Muscle of back (tissue), 11 donors: ENCODE data around the gene ATN1. TPM values are rescaled to one million over a fixed set of nuclear protein-coding genes. Genes with fewer than 3 reads are reported as not detected.

ENCODE experiments used
- DNase-seq, 3 donors: peaks; one replicate each; pipeline versions ENCODE4 v3.0.0 to v3.0.0-alpha.2; 2013
- polyA plus RNA-seq, 10 donors: library from polyadenylated mRNA; unstranded; fragments of 120-200 nt; gene quantifications; one replicate each; pipeline ENCODE4 v1.2.1, GENCODE V29; 2013; ENCODE audit not compliant: insufficient read length in 10 of 10

The ATN1 gene
- polyA plus RNA-seq, 10 donors, result 58.2 to 79.9 (median 68.1) TPM

DNA sequence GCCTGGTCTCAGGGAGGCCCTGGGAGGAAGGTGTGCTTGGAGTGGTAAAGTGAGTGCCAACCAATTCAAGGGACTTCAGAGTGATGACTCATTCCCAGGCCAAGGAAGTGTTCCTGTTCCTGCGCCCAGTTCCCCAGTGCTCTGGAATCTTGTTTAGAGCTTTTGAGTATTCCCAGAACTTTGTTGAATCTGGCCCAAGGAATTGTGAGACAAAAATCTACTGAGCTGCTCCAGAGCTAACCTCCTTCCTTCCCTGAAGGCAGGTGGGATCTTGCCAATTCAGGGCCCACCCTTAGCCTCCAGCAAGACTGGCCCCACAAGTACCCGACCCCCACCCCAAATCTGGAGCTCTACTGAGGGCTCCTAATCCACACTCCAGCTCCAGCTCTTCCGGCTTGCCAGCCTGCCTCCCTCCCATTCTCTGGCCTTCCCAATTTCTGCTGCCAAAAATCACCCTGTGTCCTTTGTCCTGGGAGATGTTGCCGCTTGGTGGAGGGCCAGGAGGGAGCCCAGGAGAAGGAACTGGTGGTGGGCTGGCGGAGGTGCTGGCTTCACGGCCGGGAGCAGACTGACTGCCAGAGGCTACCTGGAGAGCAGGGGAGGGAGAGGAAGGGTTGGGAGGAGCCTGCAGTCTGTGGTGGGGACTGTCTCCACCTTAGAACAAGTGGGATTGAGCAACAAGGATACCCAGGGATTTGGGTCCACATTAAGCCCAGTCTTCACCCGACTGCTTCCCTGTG is 2.0 kb upstream of the ATN1 start:
- peak; percentile 79 to 94 (median 81) for DNase-seq

DNA sequence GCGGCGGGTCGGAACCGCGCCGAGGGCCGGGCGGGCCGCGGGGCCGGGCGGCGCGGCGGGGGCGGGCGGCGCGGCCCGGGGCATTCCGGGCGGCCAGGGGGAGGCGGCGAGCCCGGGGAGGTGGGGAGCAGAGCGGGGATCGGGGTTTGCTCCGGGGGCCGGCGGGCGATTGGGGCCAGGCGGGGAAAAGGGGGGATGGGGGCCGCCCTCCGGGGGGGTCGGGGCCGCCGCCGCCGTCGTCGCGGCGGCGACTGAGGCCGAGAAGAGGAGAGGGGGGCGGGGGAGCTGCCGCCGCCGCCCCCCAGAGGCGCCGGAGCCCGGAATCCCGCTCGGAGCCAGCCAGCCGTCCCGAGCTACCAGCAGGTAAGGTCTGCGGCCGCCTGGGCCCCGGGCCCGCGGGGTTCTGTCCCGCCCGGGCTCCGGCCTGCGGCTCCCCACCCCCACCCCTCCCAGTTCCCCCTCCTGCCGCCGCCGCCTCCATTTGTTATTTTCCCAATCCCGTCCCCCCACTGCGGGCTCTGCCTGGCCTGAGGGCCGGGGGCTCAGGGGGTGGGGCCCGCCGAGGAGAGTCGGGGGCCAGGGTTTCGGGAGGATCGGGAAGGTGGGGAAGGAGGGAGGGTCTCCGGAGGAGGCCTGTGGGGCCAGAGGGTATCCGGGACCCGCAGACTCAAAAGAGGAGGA is 403 bp downstream of the ATN1 start:
- DNase-seq, result peak in 1 of 3 donors; percentile 62

DNA sequence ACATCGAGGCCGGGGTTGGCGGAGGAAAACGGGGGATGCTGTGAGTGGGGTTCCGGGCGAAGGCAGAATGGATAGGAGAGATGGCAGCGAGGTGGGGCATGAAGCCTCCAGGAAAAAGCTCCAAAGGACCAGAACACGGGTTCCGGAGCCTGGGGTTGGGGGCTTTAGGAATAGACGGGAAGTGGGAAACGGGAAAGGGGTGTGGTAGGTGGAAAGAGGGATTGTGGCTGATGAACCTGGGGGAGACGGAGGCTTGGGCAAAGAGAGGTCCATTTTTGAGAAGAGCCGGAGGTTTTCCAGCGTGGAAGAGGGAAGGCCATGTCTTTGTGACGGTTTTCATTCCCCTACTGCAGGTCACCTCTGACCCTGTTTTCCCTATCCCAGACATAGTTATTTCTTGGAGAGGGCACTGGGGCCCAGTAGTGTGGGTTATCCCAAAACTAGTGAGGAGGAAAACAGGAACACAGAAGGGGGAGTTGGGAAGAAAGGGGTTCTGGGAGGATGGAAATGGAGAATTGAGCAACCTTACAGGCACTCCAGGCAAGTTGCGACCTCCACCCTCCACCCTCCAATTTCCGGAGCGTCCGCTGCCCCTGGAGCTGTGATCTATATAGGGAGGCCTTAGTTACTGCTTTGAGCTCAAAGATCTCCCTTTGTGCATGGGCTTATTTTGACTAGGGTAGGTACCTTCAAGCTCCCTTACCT is 1.1 kb downstream of the ATN1 start:
- peak in 1 of 3 donors; percentile 47 for DNase-seq

DNA sequence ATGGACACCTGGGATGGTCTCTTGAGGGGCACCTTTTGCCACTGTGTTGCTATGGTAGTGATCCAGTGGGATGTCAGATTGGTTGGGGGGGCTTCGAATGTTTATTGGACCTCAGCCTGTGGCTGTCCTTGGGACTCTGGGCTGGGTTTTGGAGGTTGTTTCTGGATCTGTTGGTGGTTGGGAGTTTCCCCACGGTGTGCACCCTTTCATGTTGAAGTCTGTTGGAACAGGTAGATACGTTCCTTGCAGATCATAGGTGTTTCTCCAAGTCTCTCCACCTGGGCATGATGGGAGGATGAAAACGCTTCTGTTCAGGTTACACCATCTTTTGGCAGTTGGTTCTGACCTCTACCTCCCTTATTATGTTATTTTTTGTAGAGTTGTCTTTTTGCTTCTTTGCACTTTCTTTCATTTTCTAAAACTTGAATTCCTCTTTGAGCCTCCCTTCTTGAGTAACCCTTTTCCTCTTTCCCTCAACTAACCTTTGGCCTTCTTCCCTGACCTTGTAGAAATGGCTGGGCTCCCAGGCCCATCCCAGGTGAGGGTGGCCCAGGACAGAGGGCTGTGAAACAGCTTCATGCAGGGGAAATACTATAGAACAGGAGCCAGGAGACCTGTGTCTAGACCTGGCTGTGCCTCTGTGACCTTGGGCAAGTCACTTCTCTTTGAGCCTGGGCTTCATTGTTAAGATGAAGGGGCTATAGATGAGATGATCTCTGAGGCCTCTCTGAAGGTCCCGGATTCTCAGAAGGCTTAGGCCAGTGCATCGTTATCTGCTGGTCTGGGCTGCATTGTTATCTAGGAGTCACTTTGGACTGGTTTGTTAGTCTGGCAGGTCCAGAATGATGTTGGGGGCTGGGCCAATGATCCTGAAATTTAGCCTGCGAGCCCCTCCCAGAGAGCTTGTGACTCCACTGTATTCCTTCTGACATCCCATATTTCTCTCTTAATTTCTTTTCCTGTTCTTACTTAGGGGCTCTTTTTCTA is 2.0 kb downstream of the ATN1 start:
- DNase-seq, result peak in 1 of 3 donors; percentile 14

DNA sequence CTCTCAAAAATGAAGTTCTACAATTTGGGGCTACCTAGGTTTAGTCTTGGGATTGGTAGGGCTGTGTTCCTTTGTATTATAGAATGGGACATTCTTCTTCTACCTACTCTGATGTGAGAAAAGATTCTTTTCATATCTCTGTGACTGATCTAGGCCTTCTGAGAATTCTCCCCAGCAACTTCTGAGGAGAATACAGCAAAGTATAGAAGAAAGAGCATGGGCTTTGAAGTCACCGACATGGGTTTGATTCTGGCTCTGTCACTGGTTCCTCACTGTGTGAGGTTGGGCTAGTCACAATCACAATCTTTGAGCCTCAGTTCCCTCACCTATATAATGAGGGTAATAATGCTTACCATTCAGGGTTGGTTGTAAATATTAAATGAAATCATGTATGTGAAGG is 5.0 kb downstream of the ATN1 start:
- DNase-seq, result no peak

DNA sequence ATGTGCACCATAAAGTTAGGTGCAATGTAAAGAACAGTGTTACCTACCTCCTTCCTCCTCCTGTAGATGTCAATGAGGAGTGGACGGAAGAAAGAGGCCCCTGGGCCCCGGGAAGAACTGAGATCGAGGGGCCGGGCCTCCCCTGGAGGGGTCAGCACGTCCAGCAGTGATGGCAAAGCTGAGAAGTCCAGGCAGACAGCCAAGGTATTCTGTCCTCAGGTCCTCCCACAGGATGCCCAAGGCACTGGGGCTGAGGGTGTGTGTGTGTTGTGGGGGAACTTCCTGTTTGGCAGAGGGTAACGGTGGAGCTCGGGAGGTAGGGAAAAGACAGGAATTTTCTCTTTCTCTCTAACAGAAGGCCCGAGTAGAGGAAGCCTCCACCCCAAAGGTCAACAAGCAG is 6.4 kb downstream of the ATN1 start:
- DNase-seq, result peak in 1 of 3 donors; percentile 48

DNA sequence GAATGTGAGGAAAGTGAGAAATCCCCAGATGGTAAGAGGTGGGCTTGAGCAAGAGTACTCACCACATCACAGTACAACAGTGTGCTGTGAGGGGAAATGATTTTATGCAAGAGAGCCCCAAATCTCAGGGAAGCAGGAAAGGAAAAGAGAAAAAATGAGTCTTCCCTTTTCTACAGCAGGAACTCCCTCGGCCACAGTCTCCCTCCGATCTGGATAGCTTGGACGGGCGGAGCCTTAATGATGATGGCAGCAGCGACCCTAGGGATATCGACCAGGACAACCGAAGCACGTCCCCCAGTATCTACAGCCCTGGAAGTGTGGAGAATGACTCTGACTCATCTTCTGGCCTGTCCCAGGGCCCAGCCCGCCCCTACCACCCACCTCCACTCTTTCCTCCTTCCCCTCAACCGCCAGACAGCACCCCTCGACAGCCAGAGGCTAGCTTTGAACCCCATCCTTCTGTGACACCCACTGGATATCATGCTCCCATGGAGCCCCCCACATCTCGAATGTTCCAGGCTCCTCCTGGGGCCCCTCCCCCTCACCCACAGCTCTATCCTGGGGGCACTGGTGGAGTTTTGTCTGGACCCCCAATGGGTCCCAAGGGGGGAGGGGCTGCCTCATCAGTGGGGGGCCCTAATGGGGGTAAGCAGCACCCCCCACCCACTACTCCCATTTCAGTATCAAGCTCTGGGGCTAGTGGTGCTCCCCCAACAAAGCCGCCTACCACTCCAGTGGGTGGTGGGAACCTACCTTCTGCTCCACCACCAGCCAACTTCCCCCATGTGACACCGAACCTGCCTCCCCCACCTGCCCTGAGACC is 7.8 kb downstream of the ATN1 start:
- peak in 1 of 3 donors; percentile 63 for DNase-seq

DNA sequence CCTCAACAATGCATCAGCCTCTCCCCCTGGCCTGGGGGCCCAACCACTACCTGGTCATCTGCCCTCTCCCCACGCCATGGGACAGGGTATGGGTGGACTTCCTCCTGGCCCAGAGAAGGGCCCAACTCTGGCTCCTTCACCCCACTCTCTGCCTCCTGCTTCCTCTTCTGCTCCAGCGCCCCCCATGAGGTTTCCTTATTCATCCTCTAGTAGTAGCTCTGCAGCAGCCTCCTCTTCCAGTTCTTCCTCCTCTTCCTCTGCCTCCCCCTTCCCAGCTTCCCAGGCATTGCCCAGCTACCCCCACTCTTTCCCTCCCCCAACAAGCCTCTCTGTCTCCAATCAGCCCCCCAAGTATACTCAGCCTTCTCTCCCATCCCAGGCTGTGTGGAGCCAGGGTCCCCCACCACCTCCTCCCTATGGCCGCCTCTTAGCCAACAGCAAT is 8.5 kb downstream of the ATN1 start:
- no peak for DNase-seq

DNA sequence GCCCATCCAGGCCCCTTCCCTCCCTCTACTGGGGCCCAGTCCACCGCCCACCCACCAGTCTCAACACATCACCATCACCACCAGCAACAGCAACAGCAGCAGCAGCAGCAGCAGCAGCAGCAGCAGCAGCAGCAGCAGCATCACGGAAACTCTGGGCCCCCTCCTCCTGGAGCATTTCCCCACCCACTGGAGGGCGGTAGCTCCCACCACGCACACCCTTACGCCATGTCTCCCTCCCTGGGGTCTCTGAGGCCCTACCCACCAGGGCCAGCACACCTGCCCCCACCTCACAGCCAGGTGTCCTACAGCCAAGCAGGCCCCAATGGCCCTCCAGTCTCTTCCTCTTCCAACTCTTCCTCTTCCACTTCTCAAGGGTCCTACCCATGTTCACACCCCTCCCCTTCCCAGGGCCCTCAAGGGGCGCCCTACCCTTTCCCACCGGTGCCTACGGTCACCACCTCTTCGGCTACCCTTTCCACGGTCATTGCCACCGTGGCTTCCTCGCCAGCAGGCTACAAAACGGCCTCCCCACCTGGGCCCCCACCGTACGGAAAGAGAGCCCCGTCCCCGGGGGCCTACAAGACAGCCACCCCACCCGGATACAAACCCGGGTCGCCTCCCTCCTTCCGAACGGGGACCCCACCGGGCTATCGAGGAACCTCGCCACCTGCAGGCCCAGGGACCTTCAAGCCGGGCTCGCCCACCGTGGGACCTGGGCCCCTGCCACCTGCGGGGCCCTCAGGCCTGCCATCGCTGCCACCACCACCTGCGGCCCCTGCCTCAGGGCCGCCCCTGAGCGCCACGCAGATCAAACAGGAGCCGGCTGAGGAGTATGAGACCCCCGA is 9.1 kb downstream of the ATN1 start:
- DNase-seq, result peak in 1 of 3 donors; percentile 81

DNA sequence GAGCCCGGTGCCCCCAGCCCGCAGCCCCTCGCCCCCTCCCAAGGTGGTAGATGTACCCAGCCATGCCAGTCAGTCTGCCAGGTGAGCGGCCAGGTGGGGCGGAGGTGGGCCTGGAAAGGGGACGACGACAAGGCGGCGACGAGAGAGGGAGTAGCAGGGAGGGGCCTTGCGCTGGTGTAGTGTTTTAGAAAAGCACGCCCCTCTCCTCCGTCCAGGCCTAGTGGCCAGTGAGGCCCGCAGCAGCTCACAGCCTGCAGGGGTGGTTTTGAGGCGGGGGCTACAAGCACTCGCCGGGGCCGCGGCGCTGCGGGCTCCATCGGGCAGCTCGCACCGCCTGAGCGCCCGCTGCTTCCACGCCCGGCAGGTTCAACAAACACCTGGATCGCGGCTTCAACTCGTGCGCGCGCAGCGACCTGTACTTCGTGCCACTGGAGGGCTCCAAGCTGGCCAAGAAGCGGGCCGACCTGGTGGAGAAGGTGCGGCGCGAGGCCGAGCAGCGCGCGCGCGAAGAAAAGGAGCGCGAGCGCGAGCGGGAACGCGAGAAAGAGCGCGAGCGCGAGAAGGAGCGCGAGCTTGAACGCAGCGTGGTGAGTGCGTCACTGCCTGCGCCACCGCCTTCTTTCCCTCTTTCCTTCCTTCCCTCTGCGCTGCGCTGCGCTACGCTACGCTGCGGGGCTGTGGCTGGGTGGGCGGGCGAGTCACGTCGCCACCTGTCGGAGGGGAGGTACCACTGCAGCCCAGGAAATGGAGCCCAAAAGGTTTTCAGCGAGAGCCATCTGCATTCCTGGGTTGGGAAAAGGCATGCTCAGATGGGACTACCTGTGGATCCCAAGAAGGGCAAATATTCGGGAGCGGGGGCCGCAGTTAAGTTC is 10.0 kb downstream of the ATN1 start:
- peak; percentile 93 to 98 (median 97) for DNase-seq

DNA sequence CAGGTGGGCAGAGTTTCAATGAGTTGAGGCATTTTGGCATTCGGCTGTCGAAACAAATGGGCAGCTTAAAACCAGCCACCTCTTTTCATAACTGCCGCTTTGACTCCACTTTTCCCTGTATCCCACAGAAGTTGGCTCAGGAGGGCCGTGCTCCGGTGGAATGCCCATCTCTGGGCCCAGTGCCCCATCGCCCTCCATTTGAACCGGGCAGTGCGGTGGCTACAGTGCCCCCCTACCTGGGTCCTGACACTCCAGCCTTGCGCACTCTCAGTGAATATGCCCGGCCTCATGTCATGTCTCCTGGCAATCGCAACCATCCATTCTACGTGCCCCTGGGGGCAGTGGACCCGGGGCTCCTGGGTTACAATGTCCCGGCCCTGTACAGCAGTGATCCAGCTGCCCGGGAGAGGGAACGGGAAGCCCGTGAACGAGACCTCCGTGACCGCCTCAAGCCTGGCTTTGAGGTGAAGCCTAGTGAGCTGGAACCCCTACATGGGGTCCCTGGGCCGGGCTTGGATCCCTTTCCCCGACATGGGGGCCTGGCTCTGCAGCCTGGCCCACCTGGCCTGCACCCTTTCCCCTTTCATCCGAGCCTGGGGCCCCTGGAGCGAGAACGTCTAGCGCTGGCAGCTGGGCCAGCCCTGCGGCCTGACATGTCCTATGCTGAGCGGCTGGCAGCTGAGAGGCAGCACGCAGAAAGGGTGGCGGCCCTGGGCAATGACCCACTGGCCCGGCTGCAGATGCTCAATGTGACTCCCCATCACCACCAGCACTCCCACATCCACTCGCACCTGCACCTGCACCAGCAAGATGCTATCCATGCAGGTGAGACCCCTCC is 10.8 kb downstream of the ATN1 start:
- DNase-seq, result no peak

DNA sequence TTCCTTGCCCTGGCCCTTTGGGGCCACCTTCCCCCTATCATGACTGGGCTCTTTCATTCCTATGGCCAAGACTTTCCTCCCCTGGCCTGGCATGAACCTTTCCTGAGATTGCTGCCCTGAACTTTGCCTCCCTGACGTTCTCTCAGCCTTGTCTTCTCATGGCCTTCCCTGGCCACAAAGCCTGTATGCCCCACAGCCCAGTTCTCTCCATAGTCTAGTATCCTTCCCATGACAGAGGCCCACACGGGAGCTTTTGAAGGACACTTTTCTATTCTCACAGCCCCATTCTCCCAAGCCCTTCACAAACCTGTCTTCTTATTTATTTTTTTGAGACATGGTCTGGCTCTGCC is 11.4 kb downstream of the ATN1 start:
- no peak for DNase-seq

DNA sequence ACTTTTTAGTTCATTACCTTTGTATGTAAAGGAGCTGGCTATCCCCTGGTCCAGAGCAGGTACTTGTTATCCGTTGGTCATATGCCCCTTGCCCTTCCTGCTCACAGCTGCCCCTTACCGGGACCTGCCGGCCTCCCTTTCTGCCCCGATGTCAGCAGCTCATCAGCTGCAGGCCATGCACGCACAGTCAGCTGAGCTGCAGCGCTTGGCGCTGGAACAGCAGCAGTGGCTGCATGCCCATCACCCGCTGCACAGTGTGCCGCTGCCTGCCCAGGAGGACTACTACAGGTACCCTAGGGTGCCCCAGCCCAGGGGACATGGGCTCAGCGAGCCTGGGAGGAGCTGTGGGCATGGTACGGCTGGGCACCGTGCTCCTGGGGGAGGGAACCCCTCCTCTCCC is 13.5 kb downstream of the ATN1 start:
- no peak for DNase-seq

DNA sequence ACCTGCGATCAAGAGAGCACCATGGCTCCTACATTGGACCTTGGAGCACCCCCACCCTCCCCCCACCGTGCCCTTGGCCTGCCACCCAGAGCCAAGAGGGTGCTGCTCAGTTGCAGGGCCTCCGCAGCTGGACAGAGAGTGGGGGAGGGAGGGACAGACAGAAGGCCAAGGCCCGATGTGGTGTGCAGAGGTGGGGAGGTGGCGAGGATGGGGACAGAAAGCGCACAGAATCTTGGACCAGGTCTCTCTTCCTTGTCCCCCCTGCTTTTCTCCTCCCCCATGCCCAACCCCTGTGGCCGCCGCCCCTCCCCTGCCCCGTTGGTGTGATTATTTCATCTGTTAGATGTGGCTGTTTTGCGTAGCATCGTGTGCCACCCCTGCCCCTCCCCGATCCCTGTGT is 14.0 kb downstream of the ATN1 start:
- DNase-seq, result no peak

DNA sequence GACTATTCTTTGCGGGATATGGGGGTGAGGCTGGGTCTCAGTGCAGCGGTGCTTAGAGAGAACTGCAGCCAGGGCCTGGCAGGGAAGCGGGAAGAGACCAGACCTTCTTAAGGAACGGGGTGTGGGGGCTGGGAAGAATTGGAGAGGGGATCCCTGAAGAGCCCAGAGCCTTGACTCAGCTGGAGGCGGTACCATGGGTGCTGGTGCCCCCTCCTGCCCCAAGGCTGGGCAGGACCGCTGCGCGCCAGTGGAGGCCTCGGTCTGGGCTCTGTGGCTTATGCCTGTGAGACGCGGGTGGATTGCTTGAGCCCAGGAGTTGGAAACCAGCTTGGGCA is 14.5 kb downstream of the ATN1 start:
- no peak for DNase-seq

DNA sequence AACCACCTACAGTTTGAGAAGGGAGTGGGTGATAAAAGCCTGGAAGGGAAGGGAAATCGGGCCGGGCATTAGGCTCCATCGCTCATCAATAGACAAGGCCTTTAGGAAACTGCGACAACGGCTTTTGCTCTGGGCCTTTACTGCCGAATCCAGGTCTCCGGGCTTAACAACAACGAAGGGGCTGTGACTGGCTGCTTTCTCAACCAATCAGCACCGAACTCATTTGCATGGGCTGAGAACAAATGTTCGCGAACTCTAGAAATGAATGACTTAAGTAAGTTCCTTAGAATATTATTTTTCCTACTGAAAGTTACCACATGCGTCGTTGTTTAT is 15.6 kb downstream of the ATN1 start:
- peak; percentile 89 to 95 (median 92) for DNase-seq

DNA sequence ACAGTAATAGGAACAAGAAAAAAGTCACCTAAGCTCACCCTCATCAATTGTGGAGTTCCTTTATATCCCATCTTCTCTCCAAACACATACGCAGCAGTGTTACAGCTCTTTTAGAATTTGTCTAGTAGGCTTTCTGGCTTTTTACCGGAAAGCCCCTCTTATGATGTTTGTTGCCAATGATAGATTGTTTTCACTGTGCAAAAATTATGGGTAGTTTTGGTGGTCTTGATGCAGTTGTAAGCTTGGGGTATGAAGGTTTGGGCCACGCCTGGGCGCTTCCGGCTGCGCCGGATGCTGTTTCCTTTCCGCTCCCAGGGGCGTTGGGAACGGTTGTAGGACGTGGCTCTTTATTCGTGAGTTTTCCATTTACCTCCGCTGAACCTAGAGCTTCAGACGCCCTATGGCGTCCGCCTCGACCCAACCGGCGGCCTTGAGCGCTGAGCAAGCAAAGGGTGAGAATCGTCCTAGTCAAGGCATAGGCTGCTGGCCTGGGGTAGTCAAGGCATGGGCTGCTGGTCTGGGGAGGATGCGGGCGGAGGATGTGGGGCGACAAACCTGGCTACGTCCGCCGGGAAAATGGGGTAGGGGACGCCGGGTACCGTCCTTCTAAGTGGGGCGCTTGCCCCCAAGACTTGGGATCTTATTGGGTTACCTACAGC is 16.1 kb downstream of the ATN1 start, which contains the start of the genes C12orf57 and RNU7-1:
TSS of gene C12orf57 (plus strand) at position 301 of the 659 bp plus-strand sequence. CDS start at position 401, 100 bp downstream.
TSS of gene RNU7-1 (plus strand) at position 95 of the 659 bp plus-strand sequence.
- DNase-seq, result peak; percentile 94 to 95 (median 94)
